ENCODE measurements around the gene OR5M10.
"Not testable (repeated sequence)": the region's sequence is repeated elsewhere in the genome, so short reads cannot be mapped to it uniquely, and the experiment has no call there.

The OR5M10 gene

DNA sequence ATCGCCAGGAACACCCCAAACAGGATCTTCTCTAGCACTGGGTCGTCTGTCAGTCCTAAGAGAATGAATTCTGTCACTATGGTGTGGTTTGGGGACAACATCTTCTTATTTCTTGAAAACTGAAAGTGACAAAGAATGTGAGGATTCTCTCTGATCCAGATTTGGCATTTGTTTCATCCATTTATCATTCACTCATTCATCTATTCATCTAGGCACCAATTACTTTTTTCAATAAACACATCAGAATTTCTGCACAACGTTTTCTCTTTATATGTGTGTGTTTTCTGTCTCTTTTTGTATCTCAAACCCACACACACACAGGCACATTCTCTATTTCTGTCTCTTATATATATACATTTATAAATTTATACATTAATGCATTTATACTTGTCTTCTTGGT is at the start of gene OR5M10:
Gene OR5M10 (minus strand): TSS at position 101 of the 400 bp plus-strand sequence. CDS start 0 bp downstream, at position 101.
- DNase-seq (ENCODE audit: low spot score) = no peak

DNA sequence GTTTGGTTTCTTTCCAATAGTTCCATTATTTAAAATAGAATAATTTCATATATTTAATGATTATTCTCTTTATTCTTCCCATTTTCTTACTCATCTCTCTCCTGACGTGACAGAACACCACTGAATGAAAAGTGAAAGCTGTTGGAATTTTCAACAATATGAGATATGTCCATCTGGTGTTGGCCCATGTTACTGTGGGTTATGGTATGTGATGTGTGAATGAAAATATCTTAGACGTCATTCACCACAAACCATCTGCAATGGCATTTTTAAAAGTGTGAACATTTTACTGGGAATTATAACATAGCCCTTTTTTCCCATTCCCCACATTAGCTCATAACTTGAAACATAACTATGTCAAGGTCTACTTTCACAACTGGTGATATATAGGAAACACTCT is 48.4 kb upstream of the OR5M10 start:
- no peak for DNase-seq (ENCODE audit: low spot score)

DNA sequence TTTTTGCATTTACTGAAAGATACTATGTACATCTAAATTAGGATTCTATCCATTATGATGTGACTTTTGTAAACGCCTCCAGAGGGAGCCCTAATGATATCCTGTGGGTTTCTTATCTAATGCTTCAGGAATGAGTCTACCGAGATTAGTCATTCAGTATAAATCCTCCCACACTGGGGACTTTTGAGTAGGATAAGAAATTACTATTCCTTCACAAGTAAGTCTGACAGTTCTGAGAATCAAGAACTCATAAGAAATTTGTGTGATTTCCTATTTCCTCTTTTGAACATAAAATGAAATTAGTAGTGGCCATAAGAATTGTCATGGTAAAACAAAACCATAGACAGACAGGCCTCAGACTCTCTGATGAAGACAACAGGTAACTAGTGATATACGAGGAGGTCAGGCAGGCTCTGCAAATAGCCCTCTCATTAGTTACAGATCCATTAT is 47.2 kb upstream of the OR5M10 start:
- no peak for DNase-seq (ENCODE audit: low spot score)

DNA sequence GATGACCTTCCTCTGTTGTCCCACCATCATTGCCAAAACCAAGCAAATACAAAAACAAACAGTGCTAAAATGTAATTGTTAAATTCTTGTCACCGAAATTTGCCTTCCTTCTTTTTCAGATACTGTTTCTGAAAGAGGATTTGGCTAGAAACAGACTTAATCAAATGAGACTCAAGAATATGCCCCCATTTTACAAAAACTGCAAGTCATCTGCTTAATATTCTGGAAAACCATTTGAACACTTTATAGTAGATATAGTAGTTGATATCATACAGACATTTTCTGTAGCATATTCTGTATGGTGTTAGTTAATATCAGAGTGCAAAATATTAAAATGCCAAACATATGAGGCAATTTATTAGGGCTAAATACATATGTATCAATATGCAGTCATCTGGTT is 33.7 kb upstream of the OR5M10 start:
- no peak for DNase-seq (ENCODE audit: low spot score)

DNA sequence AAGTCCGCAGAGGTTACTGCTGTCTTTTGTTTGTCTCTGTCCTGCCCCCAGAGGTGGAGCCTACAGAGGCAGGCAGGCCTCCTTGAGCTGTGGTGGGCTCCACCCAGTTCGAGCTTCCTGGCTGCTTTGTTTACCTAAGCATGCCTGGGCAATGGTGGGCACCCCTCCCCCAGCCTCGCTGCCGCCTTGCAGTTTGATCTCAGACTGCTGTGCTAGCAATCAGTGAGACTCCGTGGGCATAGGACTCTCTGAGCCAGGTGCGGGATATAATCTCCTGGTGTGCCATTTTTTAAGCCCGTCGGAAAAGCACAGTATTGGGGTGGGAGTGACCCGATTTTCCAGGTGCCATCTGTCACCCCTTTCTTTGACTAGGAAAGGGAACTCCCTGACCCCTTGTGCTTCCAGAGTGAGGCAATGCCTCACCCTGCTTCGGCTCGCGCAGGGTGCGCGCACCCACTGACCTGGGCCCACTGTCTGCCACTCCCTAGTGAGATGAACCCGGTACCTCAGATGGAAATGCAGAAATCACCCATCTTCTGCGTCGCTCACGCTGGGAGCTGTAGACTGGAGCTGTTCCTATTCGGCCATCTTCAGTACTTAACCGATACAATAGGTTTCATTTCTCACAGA is 14.7 kb upstream of the OR5M10 start:
- DNase-seq (ENCODE audit: low spot score) = not testable (repeated sequence)

DNA sequence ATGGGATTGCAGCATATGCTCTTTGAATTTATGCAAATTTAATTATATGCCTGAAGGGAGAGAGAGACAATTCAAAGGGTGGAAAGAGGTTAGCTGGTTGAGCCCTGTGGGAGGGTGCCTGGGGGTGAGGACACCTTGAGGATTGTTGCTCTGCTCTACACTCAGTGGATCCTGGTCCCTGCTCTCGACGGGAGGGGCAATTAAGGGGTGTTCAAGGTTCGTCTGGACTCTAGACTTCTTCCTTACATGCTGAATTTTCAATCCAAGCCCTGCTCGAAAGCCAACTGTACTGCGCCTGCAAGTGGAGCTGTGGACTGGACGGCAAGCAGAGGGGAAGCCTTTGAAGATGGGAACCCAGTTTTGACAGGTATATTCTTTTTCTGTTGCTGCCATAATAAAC is 18.9 kb downstream of the OR5M10 start:
- no peak for DNase-seq (ENCODE audit: low spot score)

DNA sequence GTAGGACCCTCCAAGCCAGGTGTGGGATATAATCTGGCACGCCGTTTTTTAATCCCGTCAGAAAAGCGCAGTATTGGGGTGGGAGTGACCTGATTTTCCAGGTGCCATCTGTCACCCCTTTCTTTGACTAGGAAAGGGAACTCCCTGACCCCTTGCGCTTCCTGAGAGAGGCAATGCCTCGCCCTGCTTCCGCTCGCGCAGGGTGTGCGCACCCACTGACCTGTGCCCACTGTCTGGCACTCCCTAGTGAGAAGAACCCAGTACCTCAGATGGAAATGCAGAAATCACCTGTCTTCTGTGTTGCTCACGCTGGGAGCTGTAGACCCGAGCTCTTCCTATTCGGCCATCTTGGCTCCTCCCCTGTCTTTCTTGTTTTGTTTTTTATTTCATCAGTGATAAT is 22.8 kb downstream of the OR5M10 start:
- not testable (repeated sequence) for DNase-seq (ENCODE audit: low spot score)

DNA sequence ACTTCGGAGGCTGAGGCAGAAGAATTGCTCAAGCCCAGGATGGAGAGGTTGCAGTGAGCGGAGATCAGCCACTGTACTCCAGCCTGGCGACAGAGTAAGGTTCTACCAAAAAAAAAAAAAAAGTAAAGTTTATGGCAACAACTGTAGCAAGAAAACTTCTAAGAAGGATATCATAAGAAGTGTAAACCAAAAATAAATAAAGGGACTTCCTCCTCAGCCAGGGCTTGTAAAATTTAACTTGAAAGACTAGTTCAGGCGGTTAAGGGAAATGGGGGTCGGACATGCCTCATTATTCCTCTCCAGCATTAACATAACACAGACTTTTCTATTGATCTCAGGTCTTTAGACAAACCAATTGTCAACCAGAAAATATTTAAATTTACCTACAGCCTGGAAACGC is 32.0 kb downstream of the OR5M10 start:
- DNase-seq (ENCODE audit: low spot score) = no peak

DNA sequence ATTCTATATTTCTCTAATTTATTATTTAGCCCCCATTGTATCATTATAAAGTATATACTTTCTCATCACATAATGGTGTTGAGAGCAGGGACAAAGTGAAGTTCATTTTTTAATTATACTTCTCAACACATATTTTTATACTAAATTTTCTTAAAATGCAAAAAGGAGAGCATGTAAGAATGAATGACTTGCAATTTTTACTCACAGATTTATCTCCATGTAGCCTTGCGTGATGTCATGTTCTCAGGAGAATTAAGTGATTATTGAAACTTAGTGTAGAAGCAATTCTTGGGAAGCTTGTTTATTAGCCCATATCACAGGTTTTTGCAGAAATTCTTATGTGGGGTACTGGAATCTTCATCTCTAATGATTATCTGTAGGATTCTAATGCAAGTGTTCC is 33.8 kb downstream of the OR5M10 start:
- DNase-seq (ENCODE audit: low spot score) = no peak

DNA sequence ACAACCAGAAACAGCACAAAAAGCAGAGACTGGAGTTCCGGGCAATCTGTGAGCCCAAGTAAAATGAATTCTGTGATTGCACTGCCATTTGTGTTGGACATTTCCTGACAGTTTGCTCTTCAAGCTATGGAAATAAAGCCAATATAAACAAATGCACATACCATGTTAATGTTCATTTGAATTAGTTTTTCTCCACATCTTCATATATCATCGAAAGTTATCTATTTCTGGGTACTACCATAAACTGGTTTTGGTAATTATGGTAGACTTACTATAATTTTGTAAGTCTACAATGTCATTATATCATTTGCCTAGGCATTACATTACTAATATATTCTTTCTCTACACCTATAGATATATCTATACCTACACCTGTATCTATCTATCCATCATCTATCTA is 34.4 kb downstream of the OR5M10 start, which contains the start of gene OR5M11:
Gene OR5M11 (minus strand): TSS at position 101 of the 400 bp plus-strand sequence. CDS start 0 bp downstream, at position 101.
- DNase-seq (ENCODE audit: low spot score) = no peak

DNA sequence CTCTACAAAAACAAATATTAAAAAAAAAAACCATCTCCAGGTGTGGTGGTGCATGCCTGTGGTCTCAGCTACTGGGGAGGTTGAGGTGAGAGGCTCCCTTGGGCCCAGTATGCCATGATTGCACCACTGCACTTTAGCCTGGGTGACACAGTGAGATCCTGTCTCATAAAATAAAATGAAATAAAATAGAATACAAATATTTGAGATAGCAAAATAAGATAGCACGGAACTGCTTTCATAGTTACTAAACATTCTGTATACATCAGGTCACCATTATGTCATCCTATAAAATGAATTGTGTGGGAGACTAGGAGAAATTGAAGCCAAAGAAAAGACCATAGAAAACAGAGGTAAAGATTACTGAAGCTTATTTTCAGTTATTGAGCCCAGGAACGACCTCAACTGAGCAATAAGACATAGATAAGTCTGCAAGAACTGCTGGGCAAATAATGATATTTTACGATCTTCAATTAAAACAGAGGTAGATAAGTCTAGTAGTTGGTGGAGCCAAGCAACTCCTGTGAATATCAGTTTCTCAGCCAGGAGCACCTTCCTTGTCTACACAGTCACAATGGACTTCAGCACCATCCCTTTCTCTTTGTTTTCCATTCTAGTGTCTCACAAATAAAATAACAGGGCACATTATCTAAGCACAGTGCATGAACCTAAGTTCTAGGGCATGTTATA is 44.3 kb downstream of the OR5M10 start:
- DNase-seq (ENCODE audit: low spot score) = no peak

DNA sequence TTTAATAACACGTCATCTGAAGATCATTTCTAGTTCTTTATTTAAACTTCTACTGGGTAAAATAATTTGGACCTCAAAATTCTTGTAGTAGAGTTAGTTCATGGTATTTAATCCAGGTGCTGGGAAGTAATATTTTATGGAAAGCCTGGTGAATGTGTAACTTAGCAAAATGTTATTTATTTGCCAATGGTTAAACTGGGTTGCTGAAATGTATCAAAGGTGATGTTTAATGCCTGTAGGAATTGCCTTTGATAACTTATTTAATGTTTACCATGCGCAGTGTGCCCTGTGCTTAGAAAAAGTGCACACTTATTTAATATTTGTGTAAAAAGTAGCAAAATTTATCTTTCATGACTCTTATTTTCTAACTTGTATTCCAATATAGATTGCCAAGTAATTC is 45.7 kb downstream of the OR5M10 start:
- no peak for DNase-seq (ENCODE audit: low spot score)

Data from HuH-7.5 (cell line).